ENCODE results near the gene VEGFB.

Gene VEGFB

DNA sequence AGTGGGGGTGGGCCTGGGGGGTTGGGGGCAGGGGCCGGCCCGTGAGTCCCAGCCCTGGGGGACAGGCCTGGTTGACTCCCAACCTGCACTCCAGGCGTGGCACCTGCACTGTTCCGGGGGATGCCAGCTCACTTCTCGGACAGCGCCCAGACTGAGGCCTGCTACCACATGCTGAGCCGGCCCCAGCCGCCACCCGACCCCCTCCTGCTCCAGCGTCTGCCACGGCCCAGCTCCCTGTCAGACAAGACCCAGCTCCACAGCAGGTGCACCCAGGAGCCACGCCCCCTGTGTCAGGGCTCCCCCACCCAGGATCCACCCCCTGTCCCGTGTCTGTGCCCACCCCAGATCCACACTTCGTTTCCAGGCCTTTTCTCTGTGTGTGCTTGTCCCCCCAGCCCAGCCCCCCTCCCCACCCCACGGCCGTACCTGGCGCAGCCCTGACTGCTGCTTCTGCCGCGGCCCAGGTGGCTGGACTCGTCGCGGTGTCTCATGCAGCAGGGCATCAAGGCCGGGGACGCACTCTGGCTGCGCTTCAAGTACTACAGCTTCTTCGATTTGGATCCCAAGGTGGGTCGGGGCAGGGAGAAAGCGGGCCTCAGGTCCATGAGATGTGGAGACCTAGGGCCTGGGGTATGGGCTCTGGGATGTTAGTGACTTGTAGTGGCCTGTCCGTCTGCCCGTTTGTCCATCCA lies 23.1 kb upstream of the VEGFB start:
- Histone ChIP-seq H3K36me3 (ENCODE audit: control insufficient read depth, insufficient read depth, low read length) (peaks cover 28% of the 10 kb centered on the region), H3K4me3 (ENCODE audit: extremely low read depth, insufficient read depth, low read length, poor library complexity, severe bottlenecking) (no peak overlapping the region), H3K9me3 (ENCODE audit: control insufficient read depth, low read length) (no peaks in the 10 kb centered on the region), H3K4me1 (ENCODE audit: control insufficient read depth, insufficient read depth, low read length, poor library complexity, severe bottlenecking) (peaks cover 21% of the 10 kb centered on the region), H3K27ac (ENCODE audit: low read depth, low read length, severe bottlenecking) (no peak overlapping the region)
- 93 to 95% methylated on average over 12 to 20 of the region's 30 CpGs for WGBS, 2 experiments (ENCODE audit: insufficient coverage in 2 of 2)

DNA sequence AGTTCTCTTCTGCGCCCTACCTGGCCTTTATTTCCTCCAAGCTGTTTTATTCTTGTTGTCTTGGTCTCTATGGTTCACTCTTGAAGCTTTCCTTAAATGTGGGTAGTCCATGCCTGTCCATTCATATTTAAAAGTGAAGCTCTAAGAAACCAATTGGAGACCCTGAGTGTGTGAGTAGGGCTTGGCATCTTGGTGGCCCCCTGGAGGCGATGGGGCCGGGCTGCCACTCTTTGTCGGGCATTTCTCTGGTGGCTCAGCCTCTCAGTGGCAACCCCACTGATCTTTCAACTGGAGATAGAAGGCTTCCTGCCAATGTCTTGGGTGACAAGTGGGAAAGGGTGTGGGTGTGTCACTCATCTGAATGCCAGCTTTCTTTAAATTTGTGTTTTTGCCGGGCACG lies 17.5 kb upstream of the VEGFB start:
- no peak overlapping the region for H3K27ac ChIP-seq (ENCODE audit: low read depth, low read length, severe bottlenecking)

DNA sequence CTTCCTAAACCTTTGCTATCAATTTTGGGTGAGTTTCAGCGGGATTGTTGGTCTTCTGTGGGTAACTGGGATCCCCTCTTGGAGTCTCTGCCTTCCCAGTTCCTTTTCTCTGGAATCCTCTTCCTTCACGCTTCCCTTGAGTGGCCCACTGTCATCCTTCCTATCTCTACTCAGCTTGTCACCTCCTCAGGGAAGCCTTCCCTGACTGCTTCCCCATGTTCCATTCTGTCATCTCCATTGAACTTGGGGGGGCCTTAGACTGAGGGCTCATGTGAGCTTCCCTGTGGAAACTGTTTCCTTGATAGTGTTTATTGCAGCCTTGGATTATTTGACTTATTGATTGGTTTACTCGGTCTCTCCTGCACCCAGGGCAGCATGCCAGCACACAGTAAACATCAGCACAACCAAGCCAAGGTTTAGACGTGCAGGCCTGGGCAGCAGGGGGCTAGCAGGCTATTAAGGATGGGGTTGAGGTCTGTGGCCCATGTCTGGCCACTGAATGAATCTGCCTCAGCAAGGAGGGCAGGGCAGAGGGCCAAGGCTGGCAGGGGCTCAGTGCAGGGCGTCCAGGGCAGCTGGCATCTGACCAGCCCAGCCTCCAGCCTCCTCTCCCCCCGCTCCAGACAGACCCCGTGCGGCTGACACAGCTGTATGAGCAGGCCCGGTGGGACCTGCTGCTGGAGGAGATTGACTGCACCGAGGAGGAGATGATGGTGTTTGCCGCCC lies 15.6 kb upstream of the VEGFB start:
- no peak overlapping the region for H3K4me3 ChIP-seq (ENCODE audit: extremely low read depth, insufficient read depth, low read length, poor library complexity, severe bottlenecking)
- no peaks in the 10 kb centered on the region for H3K9me3 ChIP-seq (ENCODE audit: control insufficient read depth, low read length)
- H3K36me3 ChIP-seq (ENCODE audit: control insufficient read depth, insufficient read depth, low read length): peaks cover 25% of the 10 kb centered on the region
- H3K27ac ChIP-seq (ENCODE audit: low read depth, low read length, severe bottlenecking): no peak overlapping the region
- no peaks in the 10 kb centered on the region for H3K4me1 ChIP-seq (ENCODE audit: control insufficient read depth, insufficient read depth, low read length, poor library complexity, severe bottlenecking)
- 90 to 98% methylated on average over 4 to 7 of the region's 11 CpGs for WGBS, 2 experiments (ENCODE audit: insufficient coverage in 2 of 2)

More for the DNA sequence above, 17.5 kb upstream of the VEGFB start:
- WGBS, 2 experiments (ENCODE audit: insufficient coverage in 2 of 2): 89 to 95% methylated on average over 5 to 6 of the region's 6 CpGs
- Histone ChIP-seq H3K9me3 (ENCODE audit: control insufficient read depth, low read length) (no peaks in the 10 kb centered on the region), H3K4me1 (ENCODE audit: control insufficient read depth, insufficient read depth, low read length, poor library complexity, severe bottlenecking) (no peaks in the 10 kb centered on the region), H3K4me3 (ENCODE audit: extremely low read depth, insufficient read depth, low read length, poor library complexity, severe bottlenecking) (no peak overlapping the region), H3K36me3 (ENCODE audit: control insufficient read depth, insufficient read depth, low read length) (peaks cover 27% of the 10 kb centered on the region)

DNA sequence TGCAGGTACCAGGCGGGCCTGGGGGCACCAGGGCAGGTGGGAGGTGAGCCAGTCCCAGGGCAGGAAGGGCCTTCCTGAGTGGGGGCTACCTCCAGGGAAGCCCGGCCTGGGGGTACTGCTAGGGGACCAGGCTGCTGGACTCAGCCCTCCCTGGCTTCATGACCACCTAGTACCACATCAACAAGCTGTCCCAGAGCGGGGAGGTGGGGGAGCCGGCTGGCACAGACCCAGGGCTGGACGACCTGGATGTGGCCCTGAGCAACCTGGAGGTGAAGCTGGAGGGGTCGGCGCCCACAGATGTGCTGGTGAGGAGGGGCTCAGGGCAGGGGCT lies 15.1 kb upstream of the VEGFB start:
- no peak overlapping the region for H3K4me3 ChIP-seq (ENCODE audit: extremely low read depth, insufficient read depth, low read length, poor library complexity, severe bottlenecking)
- H3K36me3 ChIP-seq (ENCODE audit: control insufficient read depth, insufficient read depth, low read length): peaks cover 31% of the 10 kb centered on the region
- 93 to 96% methylated on average over 5 to 6 of the region's 7 CpGs for WGBS, 2 experiments (ENCODE audit: insufficient coverage in 2 of 2)
- H3K4me1 ChIP-seq (ENCODE audit: control insufficient read depth, insufficient read depth, low read length, poor library complexity, severe bottlenecking): no peaks in the 10 kb centered on the region
- no peak overlapping the region for H3K27ac ChIP-seq (ENCODE audit: low read depth, low read length, severe bottlenecking)
- no peaks in the 10 kb centered on the region for H3K9me3 ChIP-seq (ENCODE audit: control insufficient read depth, low read length)

DNA sequence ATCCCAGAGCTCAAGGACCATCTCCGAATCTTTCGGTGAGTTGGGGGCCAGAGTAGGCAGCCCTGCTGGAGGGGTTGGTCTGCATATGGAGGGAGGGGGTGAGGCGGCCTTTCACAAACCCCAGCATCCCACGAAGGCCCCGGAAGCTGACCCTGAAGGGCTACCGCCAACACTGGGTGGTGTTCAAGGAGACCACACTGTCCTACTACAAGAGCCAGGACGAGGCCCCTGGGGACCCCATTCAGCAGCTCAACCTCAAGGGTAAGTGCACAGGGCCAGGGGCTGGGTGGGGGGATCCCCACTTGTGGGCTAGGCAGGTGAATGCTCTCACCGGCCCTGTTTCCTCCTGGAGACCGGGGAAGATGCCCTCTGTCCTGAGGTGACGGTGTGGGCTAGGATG lies 14.6 kb upstream of the VEGFB start:
- H3K4me1 ChIP-seq (ENCODE audit: control insufficient read depth, insufficient read depth, low read length, poor library complexity, severe bottlenecking): no peaks in the 10 kb centered on the region
- no peak overlapping the region for H3K27ac ChIP-seq (ENCODE audit: low read depth, low read length, severe bottlenecking)
- no peaks in the 10 kb centered on the region for H3K9me3 ChIP-seq (ENCODE audit: control insufficient read depth, low read length)
- peaks cover 34% of the 10 kb centered on the region for H3K36me3 ChIP-seq (ENCODE audit: control insufficient read depth, insufficient read depth, low read length)
- no peak overlapping the region for H3K4me3 ChIP-seq (ENCODE audit: extremely low read depth, insufficient read depth, low read length, poor library complexity, severe bottlenecking)
- WGBS, 2 experiments (ENCODE audit: insufficient coverage in 2 of 2): 98 to 100% methylated on average over 5 to 6 of the region's 10 CpGs

DNA sequence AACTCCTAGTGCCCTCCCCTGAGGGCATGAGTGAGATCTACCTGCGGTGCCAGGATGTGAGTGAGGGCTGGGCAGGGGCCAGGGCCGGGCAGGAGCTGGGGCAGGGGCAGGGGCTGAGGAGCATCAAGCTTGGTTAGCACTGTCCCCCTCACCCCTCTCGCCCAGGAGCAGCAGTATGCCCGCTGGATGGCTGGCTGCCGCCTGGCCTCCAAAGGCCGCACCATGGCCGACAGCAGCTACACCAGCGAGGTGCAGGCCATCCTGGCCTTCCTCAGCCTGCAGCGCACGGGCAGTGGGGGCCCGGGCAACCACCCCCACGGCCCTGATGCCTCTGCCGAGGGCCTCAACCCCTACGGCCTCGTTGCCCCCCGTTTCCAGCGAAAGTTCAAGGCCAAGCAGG lies 14.1 kb upstream of the VEGFB start:
- Histone ChIP-seq H3K9me3 (ENCODE audit: control insufficient read depth, low read length) (no peaks in the 10 kb centered on the region), H3K4me3 (ENCODE audit: extremely low read depth, insufficient read depth, low read length, poor library complexity, severe bottlenecking) (no peak overlapping the region), H3K27ac (ENCODE audit: low read depth, low read length, severe bottlenecking) (no peak overlapping the region), H3K36me3 (ENCODE audit: control insufficient read depth, insufficient read depth, low read length) (peaks cover 29% of the 10 kb centered on the region), H3K4me1 (ENCODE audit: control insufficient read depth, insufficient read depth, low read length, poor library complexity, severe bottlenecking) (peaks cover 3% of the 10 kb centered on the region)
- 92 to 93% methylated on average over 17 of the region's 17 CpGs for WGBS, 2 experiments (ENCODE audit: insufficient coverage in 2 of 2)

DNA sequence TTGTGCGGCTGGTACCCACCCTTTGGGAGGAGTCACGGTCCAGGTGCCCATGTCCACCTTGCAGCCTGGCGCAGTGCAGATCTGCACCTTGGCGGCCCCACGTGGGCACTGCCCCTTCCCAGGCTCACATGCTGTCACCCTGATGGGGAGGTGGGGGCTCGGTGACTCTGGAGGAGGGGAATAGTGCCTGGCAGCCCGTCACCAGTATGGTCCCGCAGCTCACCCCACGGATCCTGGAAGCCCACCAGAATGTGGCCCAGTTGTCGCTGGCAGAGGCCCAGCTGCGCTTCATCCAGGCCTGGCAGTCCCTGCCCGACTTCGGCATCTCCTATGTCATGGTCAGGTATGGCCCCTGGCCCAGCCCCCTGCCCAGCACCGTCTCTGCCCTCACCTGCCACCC lies 13.6 kb upstream of the VEGFB start:
- H3K4me1 ChIP-seq (ENCODE audit: control insufficient read depth, insufficient read depth, low read length, poor library complexity, severe bottlenecking): peaks cover 6% of the 10 kb centered on the region
- no peak overlapping the region for H3K27ac ChIP-seq (ENCODE audit: low read depth, low read length, severe bottlenecking)
- WGBS, 2 experiments (ENCODE audit: insufficient coverage in 2 of 2): 94 to 99% methylated on average over 14 of the region's 14 CpGs
- H3K9me3 ChIP-seq (ENCODE audit: control insufficient read depth, low read length): no peaks in the 10 kb centered on the region
- H3K36me3 ChIP-seq (ENCODE audit: control insufficient read depth, insufficient read depth, low read length): peaks cover 29% of the 10 kb centered on the region
- no peak overlapping the region for H3K4me3 ChIP-seq (ENCODE audit: extremely low read depth, insufficient read depth, low read length, poor library complexity, severe bottlenecking)

DNA sequence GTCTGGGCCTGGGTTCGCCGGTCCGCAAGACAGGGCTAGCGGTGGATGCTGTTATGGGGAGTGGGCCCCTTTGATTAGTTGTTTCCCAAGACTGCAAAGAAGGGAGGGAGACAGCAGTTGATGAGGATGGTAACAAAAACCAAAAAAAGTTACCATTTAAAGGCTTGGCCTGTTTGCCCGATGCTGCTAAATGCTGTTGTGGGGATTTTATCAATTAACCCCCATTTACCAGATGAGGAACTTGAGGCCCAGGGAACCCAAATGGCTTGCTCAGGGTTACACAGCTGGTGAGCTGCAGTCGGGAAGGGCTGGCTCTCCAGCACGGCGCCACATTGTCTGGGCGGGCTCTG lies 11.8 kb upstream of the VEGFB start:
- H3K36me3 ChIP-seq (ENCODE audit: control insufficient read depth, insufficient read depth, low read length): peaks cover 29% of the 10 kb centered on the region
- no peak overlapping the region for H3K27ac ChIP-seq (ENCODE audit: low read depth, low read length, severe bottlenecking)
- WGBS, 2 experiments (ENCODE audit: insufficient coverage in 2 of 2): 97 to 98% methylated on average over 8 of the region's 9 CpGs
- H3K4me3 ChIP-seq (ENCODE audit: extremely low read depth, insufficient read depth, low read length, poor library complexity, severe bottlenecking): no peak overlapping the region
- peaks cover 11% of the 10 kb centered on the region for H3K4me1 ChIP-seq (ENCODE audit: control insufficient read depth, insufficient read depth, low read length, poor library complexity, severe bottlenecking)
- no peaks in the 10 kb centered on the region for H3K9me3 ChIP-seq (ENCODE audit: control insufficient read depth, low read length)

DNA sequence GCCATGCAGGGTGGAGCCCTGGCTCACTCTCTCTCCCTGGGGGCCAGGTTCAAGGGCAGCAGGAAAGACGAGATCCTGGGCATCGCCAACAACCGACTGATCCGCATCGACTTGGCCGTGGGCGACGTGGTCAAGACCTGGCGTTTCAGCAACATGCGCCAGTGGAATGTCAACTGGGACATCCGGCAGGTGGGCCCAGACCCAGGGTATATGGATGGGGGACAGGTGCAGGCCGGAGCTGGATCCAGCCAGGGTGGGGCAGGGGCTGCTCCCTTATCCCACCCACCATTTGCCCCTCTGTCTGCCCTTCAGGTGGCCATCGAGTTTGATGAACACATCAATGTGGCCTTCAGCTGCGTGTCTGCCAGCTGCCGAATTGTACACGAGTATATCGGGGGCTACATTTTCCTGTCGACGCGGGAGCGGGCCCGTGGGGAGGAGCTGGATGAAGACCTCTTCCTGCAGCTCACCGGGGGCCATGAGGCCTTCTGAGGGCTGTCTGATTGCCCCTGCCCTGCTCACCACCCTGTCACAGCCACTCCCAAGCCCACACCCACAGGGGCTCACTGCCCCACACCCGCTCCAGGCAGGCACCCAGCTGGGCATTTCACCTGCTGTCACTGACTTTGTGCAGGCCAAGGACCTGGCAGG lies 11.3 kb upstream of the VEGFB start:
- no peak overlapping the region for H3K27ac ChIP-seq (ENCODE audit: low read depth, low read length, severe bottlenecking)
- H3K9me3 ChIP-seq (ENCODE audit: control insufficient read depth, low read length): no peaks in the 10 kb centered on the region
- 96 to 97% methylated on average over 22 to 23 of the region's 24 CpGs for WGBS, 2 experiments (ENCODE audit: insufficient coverage in 2 of 2)
- H3K4me1 ChIP-seq (ENCODE audit: control insufficient read depth, insufficient read depth, low read length, poor library complexity, severe bottlenecking): peaks cover 11% of the 10 kb centered on the region
- H3K36me3 ChIP-seq (ENCODE audit: control insufficient read depth, insufficient read depth, low read length): peaks cover 29% of the 10 kb centered on the region
- H3K4me3 ChIP-seq (ENCODE audit: extremely low read depth, insufficient read depth, low read length, poor library complexity, severe bottlenecking): no peak overlapping the region

DNA sequence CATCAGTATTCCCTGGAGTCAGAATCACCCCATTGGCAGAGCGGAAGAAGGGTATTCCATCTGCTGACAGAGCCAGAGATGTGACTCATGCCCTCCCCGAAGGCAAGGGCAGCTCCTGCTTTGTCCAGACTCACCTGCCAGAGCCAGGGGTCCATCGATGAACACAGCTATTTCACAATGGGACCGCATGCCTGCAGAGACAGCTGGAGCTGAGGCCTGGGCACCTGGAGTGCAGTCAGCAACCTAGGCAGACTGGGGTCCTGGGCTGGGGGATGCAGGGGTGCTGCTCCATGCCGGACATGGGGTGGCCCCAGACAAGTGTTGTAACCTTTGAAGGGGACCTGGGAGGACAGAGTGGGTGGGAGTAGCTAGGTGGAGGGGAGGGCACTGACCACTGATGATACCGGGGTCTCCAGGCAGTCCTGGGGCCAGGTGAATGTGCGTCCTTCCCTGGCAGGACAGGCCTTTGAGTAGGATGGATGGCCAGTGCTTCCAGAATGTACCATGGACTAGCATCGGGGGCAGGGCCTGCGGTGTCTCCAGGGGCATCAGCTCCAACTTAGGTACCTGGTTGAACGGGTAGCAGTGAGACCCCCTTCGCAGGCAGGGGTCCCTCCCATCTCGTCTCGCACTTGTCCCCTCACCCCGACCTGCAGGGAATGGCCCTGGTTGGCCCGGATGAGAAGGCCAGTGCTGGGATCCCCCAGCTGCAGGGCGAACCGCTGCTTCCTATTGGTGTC lies 10.1 kb upstream of the VEGFB start:
- peaks cover 31% of the 10 kb centered on the region for H3K36me3 ChIP-seq (ENCODE audit: control insufficient read depth, insufficient read depth, low read length)
- no peaks in the 10 kb centered on the region for H3K9me3 ChIP-seq (ENCODE audit: control insufficient read depth, low read length)
- no peak overlapping the region for H3K27ac ChIP-seq (ENCODE audit: low read depth, low read length, severe bottlenecking)
- peaks cover 11% of the 10 kb centered on the region for H3K4me1 ChIP-seq (ENCODE audit: control insufficient read depth, insufficient read depth, low read length, poor library complexity, severe bottlenecking)
- 93 to 96% methylated on average over 16 to 17 of the region's 17 CpGs for WGBS, 2 experiments (ENCODE audit: insufficient coverage in 2 of 2)
- H3K4me3 ChIP-seq (ENCODE audit: extremely low read depth, insufficient read depth, low read length, poor library complexity, severe bottlenecking): no peak overlapping the region

Measured in mesodermal cell (in vitro differentiated cells).